ENCODE data around the gene UROS. TPM values are rescaled to one million over a fixed set of nuclear protein-coding genes. Genes with fewer than 3 reads are reported as not detected.

UROS gene
- total RNA-seq, 4 donors from 2014 or later = 28.8 to 55.7 (median 44.6) TPM

DNA sequence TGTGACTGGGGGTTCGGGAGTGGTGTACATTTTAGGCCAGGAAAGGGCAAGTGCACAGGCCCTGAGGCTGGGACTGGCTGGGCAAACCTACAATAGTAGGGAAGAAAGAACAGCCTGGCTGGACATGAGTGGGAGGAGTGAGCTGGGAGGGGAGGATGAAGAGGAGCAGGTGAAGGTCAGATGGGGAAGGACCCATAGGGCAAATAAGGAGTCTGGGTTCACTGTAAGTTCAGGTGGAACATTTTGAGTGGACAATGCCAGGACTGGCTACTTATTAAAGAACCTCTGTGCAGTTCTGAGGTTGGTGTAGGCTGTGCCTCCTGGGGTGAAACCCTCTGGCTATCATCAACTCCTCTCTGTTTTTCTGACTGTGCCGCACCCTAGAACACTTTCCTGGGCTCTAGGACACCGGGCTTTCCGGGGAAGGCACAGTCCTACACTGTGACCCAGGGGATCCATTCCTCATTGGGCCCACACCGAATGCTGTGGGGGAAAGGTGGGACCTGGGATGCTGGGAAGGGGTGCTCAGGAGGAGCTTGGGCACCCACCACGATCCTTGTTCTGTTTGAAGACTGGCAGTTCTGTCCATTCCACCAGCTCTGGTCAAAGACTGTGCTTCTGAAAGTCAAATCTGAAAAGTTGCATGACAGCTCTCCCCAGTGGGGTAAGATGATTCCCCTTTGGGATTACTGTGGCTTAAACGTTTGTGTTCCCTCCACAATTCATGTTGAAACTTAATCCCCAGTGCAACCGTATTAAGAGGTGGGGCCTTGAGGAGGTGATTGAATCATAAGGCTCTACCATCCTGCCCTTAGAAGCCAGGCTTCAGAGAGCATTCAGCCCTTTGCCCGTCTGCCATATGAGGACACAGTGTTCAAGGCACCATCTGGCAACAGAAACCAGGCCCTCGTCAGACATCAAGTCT, 43.4 kb downstream of the UROS start:
- peaks cover 0 to 7% (median 0%) of the 10 kb centered on the region in 4 donors for H3K9me3 ChIP-seq
- no peak overlapping the region for H3K4me3 ChIP-seq
- H3K27me3 ChIP-seq = peaks cover 0 to 2% of the 10 kb centered on the region in 2 donors
- no peak for DNase-seq (ENCODE audit: low spot score in 2 of 2)
- 81 to 85% methylated on average over 10 of the region's 10 CpGs for WGBS, 2 donors
- TF ChIP-seq POLR2A (IDR thresholded peaks at IDR 0.05) (no peak), EP300 (IDR thresholded peaks at IDR 0.05) (no peak)
- TF ChIP-seq, protein P1, sequence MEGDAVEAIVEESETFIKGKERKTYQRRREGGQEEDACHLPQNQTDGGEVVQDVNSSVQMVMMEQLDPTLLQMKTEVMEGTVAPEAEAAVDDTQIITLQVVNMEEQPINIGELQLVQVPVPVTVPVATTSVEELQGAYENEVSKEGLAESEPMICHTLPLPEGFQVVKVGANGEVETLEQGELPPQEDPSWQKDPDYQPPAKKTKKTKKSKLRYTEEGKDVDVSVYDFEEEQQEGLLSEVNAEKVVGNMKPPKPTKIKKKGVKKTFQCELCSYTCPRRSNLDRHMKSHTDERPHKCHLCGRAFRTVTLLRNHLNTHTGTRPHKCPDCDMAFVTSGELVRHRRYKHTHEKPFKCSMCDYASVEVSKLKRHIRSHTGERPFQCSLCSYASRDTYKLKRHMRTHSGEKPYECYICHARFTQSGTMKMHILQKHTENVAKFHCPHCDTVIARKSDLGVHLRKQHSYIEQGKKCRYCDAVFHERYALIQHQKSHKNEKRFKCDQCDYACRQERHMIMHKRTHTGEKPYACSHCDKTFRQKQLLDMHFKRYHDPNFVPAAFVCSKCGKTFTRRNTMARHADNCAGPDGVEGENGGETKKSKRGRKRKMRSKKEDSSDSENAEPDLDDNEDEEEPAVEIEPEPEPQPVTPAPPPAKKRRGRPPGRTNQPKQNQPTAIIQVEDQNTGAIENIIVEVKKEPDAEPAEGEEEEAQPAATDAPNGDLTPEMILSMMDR (IDR thresholded peaks at IDR 0.05) = no peak
- H3K4me1 ChIP-seq = no peaks in the 10 kb centered on the region
- H3K27ac ChIP-seq = no peak overlapping the region
- peaks cover 0 to 13% (median 0%) of the 10 kb centered on the region in 3 donors for H3K36me3 ChIP-seq

DNA sequence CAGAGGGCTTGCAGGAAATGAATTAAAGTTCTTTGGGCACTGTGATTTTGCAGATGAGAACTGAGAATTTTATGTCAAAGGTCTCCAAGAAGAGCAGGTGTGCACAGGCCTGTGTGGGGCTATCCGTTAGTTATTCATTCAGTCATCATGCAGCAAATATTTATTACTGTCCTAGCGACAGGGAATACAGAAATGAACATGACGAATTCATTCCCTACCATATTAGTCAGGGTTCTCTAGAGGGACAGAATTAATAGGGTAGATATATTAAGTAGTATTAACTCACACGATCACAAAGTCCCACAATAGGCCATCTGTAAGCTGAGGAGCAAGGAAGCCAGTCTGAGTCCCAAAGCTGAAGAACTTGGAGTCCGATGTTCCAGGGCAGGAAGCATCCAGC, 44.5 kb downstream of the UROS start:
- DNase-seq (ENCODE audit: low spot score in 2 of 2) = no peak
- 62 to 67% methylated on average over 5 of the region's 5 CpGs for WGBS, 2 donors
- Histone ChIP-seq H3K27me3 (peaks cover 0 to 3% of the 10 kb centered on the region in 2 donors), H3K9me3 (peaks cover 0 to 7% (median 0%) of the 10 kb centered on the region in 4 donors), H3K4me1 (no peaks in the 10 kb centered on the region), H3K4me3 (no peak overlapping the region), H3K36me3 (peaks cover 0 to 13% (median 0%) of the 10 kb centered on the region in 3 donors), H3K27ac (no peak overlapping the region)
- no peak for TF ChIP-seq EP300 (IDR thresholded peaks at IDR 0.05)
- TF ChIP-seq POLR2A (IDR thresholded peaks at IDR 0.05) = no peak
- TF ChIP-seq, protein P1 (IDR thresholded peaks at IDR 0.05) = no peak

DNA sequence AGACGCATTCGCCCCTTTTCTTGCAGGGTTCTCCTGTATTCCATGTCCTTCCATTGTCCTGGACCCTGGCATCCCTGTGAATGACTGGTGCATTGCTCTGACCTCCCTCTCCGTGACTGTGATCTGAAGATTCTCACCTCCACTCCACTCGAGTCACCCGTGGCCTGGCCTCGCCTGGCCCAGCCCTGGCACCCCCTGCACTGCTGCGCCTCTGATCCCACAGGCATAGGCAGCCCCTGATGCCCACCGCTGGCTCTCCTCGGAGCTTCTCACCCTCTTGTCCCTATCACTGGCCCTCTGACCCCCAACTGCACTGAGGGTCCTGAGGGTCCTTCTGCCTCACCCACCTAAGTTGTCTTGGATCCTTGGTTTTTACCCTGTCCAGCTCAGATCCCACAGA, 45.3 kb downstream of the UROS start:
- WGBS, 2 donors = 93 to 95% methylated on average over 9 of the region's 9 CpGs
- TF ChIP-seq EP300 (IDR thresholded peaks at IDR 0.05) (no peak), POLR2A (IDR thresholded peaks at IDR 0.05) (no peak)
- TF ChIP-seq, protein P1 (IDR thresholded peaks at IDR 0.05) = no peak
- H3K36me3 ChIP-seq = peaks cover 0 to 8% (median 0%) of the 10 kb centered on the region in 3 donors
- no peak for DNase-seq (ENCODE audit: low spot score in 2 of 2)
- H3K4me3 ChIP-seq = no peak overlapping the region
- no peak overlapping the region for H3K27ac ChIP-seq
- H3K27me3 ChIP-seq = peaks cover 0 to 3% of the 10 kb centered on the region in 2 donors
- H3K4me1 ChIP-seq = no peaks in the 10 kb centered on the region
- peaks cover 0 to 7% (median 0%) of the 10 kb centered on the region in 4 donors for H3K9me3 ChIP-seq

DNA sequence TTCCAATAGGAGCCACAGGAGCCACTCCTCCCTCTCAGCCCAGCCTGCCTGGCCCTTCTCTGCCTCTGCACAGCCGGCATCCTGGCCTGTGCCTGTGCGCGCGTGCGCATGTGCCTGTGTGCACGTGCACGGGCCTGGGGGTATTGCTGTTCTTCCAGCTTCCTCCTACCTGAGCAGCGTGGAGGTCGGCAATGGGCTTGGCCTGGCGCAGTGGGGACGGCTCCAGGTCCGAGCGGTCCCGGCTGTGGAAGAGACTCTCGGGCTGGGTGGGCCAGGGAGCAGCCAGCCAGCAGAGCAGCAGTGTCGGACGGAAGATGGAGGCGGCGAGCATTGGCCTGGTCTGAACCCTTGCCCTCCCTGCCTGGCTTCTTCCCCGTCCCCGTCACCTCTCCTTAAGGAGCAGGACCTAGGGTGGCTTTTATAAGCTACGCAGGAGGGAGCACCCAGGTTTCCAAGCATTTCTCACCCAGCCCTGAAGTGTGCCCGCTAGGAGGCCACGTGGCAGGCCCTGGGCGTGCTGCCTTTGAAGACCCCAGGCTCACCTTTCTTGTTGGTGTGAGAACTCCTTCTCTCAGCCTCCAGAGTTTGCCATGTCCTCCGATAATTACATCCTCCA, 47.5 kb downstream of the UROS start, which contains the start of gene MMP21:
TSS of gene MMP21 (minus strand) at position 331 of the 616 bp plus-strand sequence. CDS start at position 331, 0 bp downstream.
- Histone ChIP-seq H3K9me3 (peaks cover 0 to 7% (median 0%) of the 10 kb centered on the region in 4 donors), H3K27me3 (peaks cover 0 to 3% of the 10 kb centered on the region in 2 donors), H3K4me3 (no peak within 1 kb of the TSS), H3K4me1 (no peaks in the 10 kb centered on the region), H3K36me3 (no peaks in the 10 kb centered on the region), H3K27ac (no peak within 1 kb of the TSS)
- WGBS, 2 donors = 93 to 96% methylated on average over 16 to 22 of the region's 26 CpGs
- TF ChIP-seq EP300 (IDR thresholded peaks at IDR 0.05) (no peak), POLR2A (IDR thresholded peaks at IDR 0.05) (no peak)
- TF ChIP-seq, protein P1 (IDR thresholded peaks at IDR 0.05) = no peak
- no peak for DNase-seq (ENCODE audit: low spot score in 2 of 2)
